Upper lobe of left lung (tissue), 6 donors: ENCODE results near the gene SLC26A8. TPM values are rescaled to one million over a fixed set of nuclear protein-coding genes. Genes with fewer than 3 reads are reported as not detected.

Experiments used
- ATAC-seq, 2 donors: fragments of 200-7000 bp; cut with Tn5 transposase; one replicate each; pipeline ENCODE4 v1.9.1; 2022; ENCODE audit warnings: mild to moderate bottlenecking in 2 of 2, moderate library complexity in 2 of 2; ENCODE audit not compliant: low FRiP score in 2 of 2
- DNase-seq, 2 donors: peaks; one replicate each; pipeline ENCODE4 v3.0.0-alpha.2; 2019 to 2020
- H3K27ac ChIP-seq, 4 donors: fragments of 200-600 bp; sonication (generic); one replicate each; pipeline ENCODE4 v1.5.1; 2016 to 2019
- H3K27me3 ChIP-seq, 4 donors: fragments of 200-600 bp; sonication (generic); one replicate each; pipeline ENCODE4 v1.5.1; 2017 to 2019
- H3K36me3 ChIP-seq, 4 donors: fragments of 200-600 bp; sonication (generic); one replicate each; pipeline ENCODE4 v1.5.1; 2016 to 2019
- H3K4me1 ChIP-seq, 4 donors: fragments of 200-600 bp; sonication (generic); one replicate each; pipeline ENCODE4 v1.5.1; 2018 to 2019
- H3K4me3 ChIP-seq, 4 donors: fragments of 200-600 bp; sonication (generic); one replicate each; pipeline ENCODE4 v1.5.1; 2017 to 2019; ENCODE audit warnings: mild to moderate bottlenecking in 2 of 4, moderate library complexity in 1 of 4
- H3K9me3 ChIP-seq, 4 donors: fragments of 200-600 bp; sonication (generic); one replicate each; pipeline ENCODE4 v1.5.1; 2018 to 2019
- EP300 ChIP-seq, 4 donors: sonication (generic); formaldehyde crosslinking; IDR thresholded peaks; one replicate each; pipeline ENCODE4 v1.5.1; 2017; ENCODE audit warnings: antibody characterized with exemption in 4 of 4, control low read depth in 2 of 4
- POLR2A ChIP-seq, 4 donors: fragments of 450-650 bp; IDR thresholded peaks; one replicate each; pipeline ENCODE4 v1.5.1; 2016 to 2017; ENCODE audit warnings: antibody characterized with exemption in 4 of 4, mild to moderate bottlenecking in 2 of 4
- POLR2AphosphoS5 ChIP-seq, 2 donors: sonication (generic); formaldehyde crosslinking; IDR thresholded peaks; one replicate each; pipeline ENCODE4 v1.5.1; 2017; ENCODE audit warnings: antibody characterized with exemption in 2 of 2
- WGBS, 2 donors: methylation state at CpG; one replicate each; pipeline ENCODE4 v1.1.5; 2017 to 2018; 5-methylcytosine and 5-hydroxymethylcytosine counted together
- total RNA-seq, 6 donors: library from RNA; depleted of rRNA in 4 of 6; stranded (reverse); fragments of >200 nt in 4 of 6; gene quantifications; one replicate each; pipeline versions ENCODE4 v1.1.0 to v1.2.1, GENCODE V29; 2016 to 2021
- TF ChIP-seq, protein P1 (sequence below), 6 experiments: fragments of 450-650 bp in 4 of 6; fragments of 200-600 bp in 2 of 6; sonication (generic) in 2 of 6; IDR thresholded peaks; one replicate each; pipeline ENCODE4 v1.5.1; 2016 to 2019; ENCODE audit warnings: antibody characterized with exemption in 6 of 6
- donor health status: DM: no; HTN: no; CAD: no; lungs with moderate emphysema.
- donor health status: DM: no; HTN: yes; CAD: no; lungs with severe emphysema.

SLC26A8 gene
- total RNA-seq, 6 donors from 2014 or later, result under 0.01 to 1.5 (median 0.80) TPM

DNA sequence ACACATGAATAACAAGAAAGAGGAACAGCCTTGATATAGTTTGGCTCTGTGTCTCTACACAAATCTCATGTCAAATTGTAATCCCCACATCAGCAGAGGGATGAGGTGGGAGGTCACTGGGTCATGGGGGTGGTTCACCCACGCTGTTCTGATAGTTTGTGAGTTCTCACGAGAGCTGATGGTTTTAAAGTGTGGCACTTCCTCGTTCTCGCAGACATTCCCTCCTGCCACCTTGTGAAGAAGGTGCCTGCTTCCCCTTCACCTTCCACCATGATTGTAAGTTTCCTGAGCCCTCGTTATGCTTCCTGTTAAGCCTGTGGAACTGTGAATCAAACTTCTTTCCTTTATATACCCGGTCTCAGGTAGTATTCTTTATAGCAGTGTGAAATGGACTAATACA is 116.7 kb downstream of the SLC26A8 start:
- Histone ChIP-seq H3K9me3 (peaks cover 0 to 13% (median 6%) of the 10 kb centered on the region in 4 donors), H3K36me3 (peaks cover 0 to 37% (median 2%) of the 10 kb centered on the region in 4 donors), H3K4me1 (no peaks in the 10 kb centered on the region), H3K27me3 (no peaks in the 10 kb centered on the region), H3K4me3 (no peak overlapping the region), H3K27ac (no peak overlapping the region)
- ATAC-seq (no peak), DNase-seq (no peak)
- 72 to 74% methylated on average over 6 of the region's 6 CpGs for WGBS, 2 donors
- TF ChIP-seq POLR2A (IDR thresholded peaks at IDR 0.05) (no peak), EP300 (IDR thresholded peaks at IDR 0.05) (no peak)
- TF ChIP-seq, protein P1, sequence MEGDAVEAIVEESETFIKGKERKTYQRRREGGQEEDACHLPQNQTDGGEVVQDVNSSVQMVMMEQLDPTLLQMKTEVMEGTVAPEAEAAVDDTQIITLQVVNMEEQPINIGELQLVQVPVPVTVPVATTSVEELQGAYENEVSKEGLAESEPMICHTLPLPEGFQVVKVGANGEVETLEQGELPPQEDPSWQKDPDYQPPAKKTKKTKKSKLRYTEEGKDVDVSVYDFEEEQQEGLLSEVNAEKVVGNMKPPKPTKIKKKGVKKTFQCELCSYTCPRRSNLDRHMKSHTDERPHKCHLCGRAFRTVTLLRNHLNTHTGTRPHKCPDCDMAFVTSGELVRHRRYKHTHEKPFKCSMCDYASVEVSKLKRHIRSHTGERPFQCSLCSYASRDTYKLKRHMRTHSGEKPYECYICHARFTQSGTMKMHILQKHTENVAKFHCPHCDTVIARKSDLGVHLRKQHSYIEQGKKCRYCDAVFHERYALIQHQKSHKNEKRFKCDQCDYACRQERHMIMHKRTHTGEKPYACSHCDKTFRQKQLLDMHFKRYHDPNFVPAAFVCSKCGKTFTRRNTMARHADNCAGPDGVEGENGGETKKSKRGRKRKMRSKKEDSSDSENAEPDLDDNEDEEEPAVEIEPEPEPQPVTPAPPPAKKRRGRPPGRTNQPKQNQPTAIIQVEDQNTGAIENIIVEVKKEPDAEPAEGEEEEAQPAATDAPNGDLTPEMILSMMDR (IDR thresholded peaks at IDR 0.05), result no peak

DNA sequence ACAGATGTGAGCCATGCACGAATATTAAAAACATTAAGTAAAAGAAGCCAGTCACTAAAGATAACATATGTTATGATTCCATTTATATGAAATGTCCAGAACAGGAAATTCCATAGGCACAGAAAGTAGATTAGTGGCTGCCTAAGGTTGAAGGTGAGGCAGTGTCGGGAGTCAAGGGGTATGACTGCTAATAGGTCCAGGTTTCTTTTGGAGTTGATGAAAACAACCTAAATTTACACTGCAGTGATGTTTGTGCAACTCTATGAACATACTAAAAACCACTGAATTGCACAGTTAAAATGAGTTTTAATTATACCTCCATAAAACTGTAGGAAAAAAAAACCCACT is 118.0 kb downstream of the SLC26A8 start:
- H3K36me3 ChIP-seq, result peaks cover 0 to 30% (median 2%) of the 10 kb centered on the region in 4 donors
- 75 to 93% methylated on average over 2 of the region's 2 CpGs for WGBS, 2 donors
- no peak overlapping the region for H3K4me3 ChIP-seq
- ATAC-seq, result no peak
- TF ChIP-seq, protein P1 (IDR thresholded peaks at IDR 0.05), result no peak
- TF ChIP-seq POLR2A (IDR thresholded peaks at IDR 0.05), result no peak
- TF ChIP-seq POLR2AphosphoS5 (IDR thresholded peaks at IDR 0.05), result no peak
- TF ChIP-seq EP300 (IDR thresholded peaks at IDR 0.05), result no peak
- no peaks in the 10 kb centered on the region for H3K27me3 ChIP-seq
- H3K27ac ChIP-seq, result no peak overlapping the region
- no peaks in the 10 kb centered on the region for H3K4me1 ChIP-seq
- DNase-seq, result no peak
- H3K9me3 ChIP-seq, result peaks cover 0 to 13% (median 6%) of the 10 kb centered on the region in 4 donors

DNA sequence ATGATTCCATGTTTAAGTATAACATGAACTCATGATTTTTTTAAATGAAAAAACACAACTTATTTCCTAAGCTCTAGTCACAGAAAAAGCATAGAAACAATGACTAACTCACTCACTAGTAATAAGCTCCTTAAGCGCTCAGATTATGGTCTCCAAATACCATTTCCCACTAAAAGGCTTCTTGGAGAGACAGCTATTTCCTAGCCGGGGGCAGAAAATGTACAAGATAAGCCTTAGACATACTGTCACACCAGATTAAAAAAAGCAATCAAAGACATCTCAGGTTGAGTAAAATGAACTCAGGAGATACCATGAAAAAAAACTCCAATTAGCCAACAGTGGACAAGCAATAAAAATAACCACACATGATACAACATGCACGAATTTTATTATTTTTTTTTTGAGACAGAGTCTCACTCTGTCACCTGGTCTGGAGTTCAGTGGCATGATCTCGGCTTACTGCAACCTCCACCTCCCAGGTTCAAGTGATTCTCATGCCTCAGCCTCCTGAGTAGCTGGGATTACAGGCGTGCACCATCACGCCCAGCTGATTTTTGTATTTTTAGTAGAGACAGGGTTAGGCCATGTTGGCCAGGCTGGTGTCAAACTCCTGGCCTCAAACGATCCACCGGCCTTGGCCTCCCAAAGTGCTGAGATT is 118.5 kb downstream of the SLC26A8 start:
- Histone ChIP-seq H3K9me3 (peaks cover 0 to 13% (median 6%) of the 10 kb centered on the region in 4 donors), H3K4me3 (no peak overlapping the region), H3K36me3 (peaks cover 0 to 26% (median 1%) of the 10 kb centered on the region in 4 donors), H3K4me1 (no peaks in the 10 kb centered on the region), H3K27ac (no peak overlapping the region), H3K27me3 (no peaks in the 10 kb centered on the region)
- no peak for DNase-seq
- ATAC-seq, result no peak
- WGBS, 2 donors, result 90 to 91% methylated on average over 8 of the region's 8 CpGs
- no peak for TF ChIP-seq EP300 (IDR thresholded peaks at IDR 0.05)

DNA sequence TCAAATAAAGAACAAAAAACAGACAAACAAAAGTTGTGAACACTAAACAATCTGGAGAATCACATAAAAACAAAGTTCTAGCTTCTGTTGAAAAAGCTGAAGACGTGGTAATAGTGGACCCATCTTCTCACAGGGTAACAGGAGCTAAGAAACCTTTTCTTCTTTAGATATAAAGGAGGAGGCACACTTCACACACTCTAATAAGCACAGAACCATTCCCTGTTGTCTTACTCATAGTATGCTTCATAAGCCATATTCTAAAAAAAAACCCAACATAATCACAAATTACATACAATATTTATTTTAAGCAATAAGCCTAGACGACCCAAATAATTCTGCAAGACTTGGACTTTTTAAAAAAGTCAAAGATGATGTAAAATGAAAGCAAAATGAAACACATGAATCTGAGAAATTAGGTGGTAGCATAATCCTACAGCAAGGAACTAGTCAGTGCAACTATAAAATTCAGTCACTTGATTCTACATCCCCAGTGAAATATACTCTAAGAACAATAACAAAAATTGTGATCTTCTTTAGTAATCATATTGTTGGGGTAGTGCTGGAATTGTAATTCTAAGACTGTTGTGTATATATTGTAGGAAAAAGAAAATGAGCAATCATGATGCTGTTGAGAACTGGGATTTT is 119.2 kb downstream of the SLC26A8 start:
- Histone ChIP-seq H3K4me1 (no peaks in the 10 kb centered on the region), H3K9me3 (peaks cover 0 to 7% (median 6%) of the 10 kb centered on the region in 4 donors), H3K36me3 (peaks cover 0 to 25% (median 1%) of the 10 kb centered on the region in 4 donors), H3K27me3 (no peaks in the 10 kb centered on the region), H3K27ac (no peak overlapping the region), H3K4me3 (no peak overlapping the region)
- TF ChIP-seq POLR2AphosphoS5 (IDR thresholded peaks at IDR 0.05), result no peak
- TF ChIP-seq POLR2A (IDR thresholded peaks at IDR 0.05), result no peak
- TF ChIP-seq EP300 (IDR thresholded peaks at IDR 0.05), result no peak
- TF ChIP-seq, protein P1 (IDR thresholded peaks at IDR 0.05), result no peak
- no peak for ATAC-seq
- DNase-seq, result no peak
- 63 to 74% methylated on average over 2 of the region's 2 CpGs for WGBS, 2 donors

DNA sequence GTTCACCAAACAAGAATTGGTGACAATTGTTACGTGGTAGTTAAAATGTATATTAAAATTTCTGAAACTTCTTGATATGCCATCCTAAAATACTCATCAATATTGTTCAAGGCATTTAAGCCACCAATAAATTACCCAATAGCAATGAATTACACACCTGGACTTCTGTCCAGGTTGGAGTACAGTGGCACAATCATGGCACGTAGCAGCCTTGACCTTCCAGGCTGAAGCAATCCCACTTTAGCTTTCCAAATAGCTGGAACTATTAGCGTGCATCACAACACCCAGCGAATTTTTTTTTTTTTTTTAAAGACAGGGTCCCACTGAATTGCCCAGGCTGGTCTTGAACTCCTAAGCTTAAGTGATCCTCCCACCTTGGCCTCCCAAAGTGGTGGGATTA is 120.8 kb downstream of the SLC26A8 start:
- Histone ChIP-seq H3K27ac (no peak overlapping the region), H3K27me3 (no peaks in the 10 kb centered on the region), H3K4me1 (no peaks in the 10 kb centered on the region), H3K36me3 (peaks cover 0 to 14% (median 1%) of the 10 kb centered on the region in 4 donors), H3K9me3 (peaks cover 0 to 3% (median under 1%) of the 10 kb centered on the region in 4 donors), H3K4me3 (no peak overlapping the region)
- DNase-seq (no peak), ATAC-seq (no peak)
- no peak for TF ChIP-seq POLR2AphosphoS5 (IDR thresholded peaks at IDR 0.05)
- TF ChIP-seq POLR2A (IDR thresholded peaks at IDR 0.05), result no peak
- TF ChIP-seq, protein P1 (IDR thresholded peaks at IDR 0.05), result no peak
- TF ChIP-seq EP300 (IDR thresholded peaks at IDR 0.05), result no peak
- 94 to 98% methylated on average over 4 of the region's 4 CpGs for WGBS, 2 donors
